Tibial artery (tissue), 4 donors: ENCODE measurements around the gene INPP4B.

Experiments used
- DNase-seq, 2 donors: peaks; one replicate each; pipeline ENCODE4 v3.0.0-alpha.2; 2019
- H3K27ac ChIP-seq, 2 donors: fragments of 200-600 bp; sonication (generic) in 1 of 2; 1 replicate in 1 of 2; 2 replicates in 1 of 2; pipeline ENCODE4 v1.5.1; 2018 to 2019; ENCODE audit warnings: mild to moderate bottlenecking in 1 of 2
- H3K27me3 ChIP-seq, 2 donors: fragments of 200-600 bp; sonication (generic) in 1 of 2; one replicate each; pipeline versions ENCODE4 v1.5.1 to v1.6.0; 2016 to 2019
- H3K36me3 ChIP-seq, 3 donors: fragments of 200-600 bp; sonication (generic) in 2 of 3; one replicate each; pipeline ENCODE4 v1.5.1; 2016 to 2019; ENCODE audit warnings: mild to moderate bottlenecking in 2 of 3
- H3K4me1 ChIP-seq, 4 donors: fragments of 200-600 bp; sonication (generic) in 2 of 4; 1 replicate in 3 of 4; 2 replicates in 1 of 4; pipeline ENCODE4 v1.5.1; 2016 to 2019
- H3K4me3 ChIP-seq, 2 donors: fragments of 200-600 bp; sonication (generic) in 1 of 2; 1 replicate in 1 of 2; 2 replicates in 1 of 2; pipeline ENCODE4 v1.5.1; 2018 to 2019; ENCODE audit warnings: mild to moderate bottlenecking in 2 of 2
- H3K9me3 ChIP-seq, 3 donors: fragments of 200-600 bp; sonication (generic) in 1 of 3; one replicate each; pipeline ENCODE4 v1.5.1; 2016 to 2019
- CTCF ChIP-seq, 2 experiments: fragments of 200-600 bp in 1 of 2; fragments of 450-650 bp in 1 of 2; IDR thresholded peaks; one replicate each; pipeline ENCODE4 v1.5.1; 2017 to 2019; ENCODE audit warnings: antibody characterized with exemption in 2 of 2, mild to moderate bottlenecking in 1 of 2, moderate library complexity in 1 of 2
- intact Hi-C: fragments of 100-400 bp; cut with DNase I; formaldehyde crosslinking; loops from one replicate; pipeline ENCODE4 v1.15.0; 2023; ENCODE audit warnings: low total_unique reads

INPP4B gene

GRCh38 chr4:142718981-142719380, 127.1 kb downstream of the INPP4B start:
- no peaks in the 10 kb centered on the region for H3K36me3 ChIP-seq
- H3K27ac ChIP-seq = no peak overlapping the region
- H3K27me3 ChIP-seq = no peaks in the 10 kb centered on the region
- H3K9me3 ChIP-seq = no peaks in the 10 kb centered on the region
- no peak overlapping the region for H3K4me3 ChIP-seq
- intact Hi-C loops = no loop called here
- no peaks in the 10 kb centered on the region for H3K4me1 ChIP-seq
- no peak for DNase-seq
- no peak for TF ChIP-seq CTCF (IDR thresholded peaks at IDR 0.05)

GRCh38 chr4:142715727-142716126, 130.4 kb downstream of the INPP4B start:
- no peaks in the 10 kb centered on the region for H3K4me1 ChIP-seq
- intact Hi-C loops = no loop called here
- no peak for TF ChIP-seq CTCF (IDR thresholded peaks at IDR 0.05)

GRCh38 chr4:142713282-142714030, 132.6 kb downstream of the INPP4B start:
- intact Hi-C loops = no loop called here
- Histone ChIP-seq H3K4me3 (no peak overlapping the region), H3K9me3 (peaks cover 0 to 1% (median 0%) of the 10 kb centered on the region in 3 donors), H3K27ac (no peak overlapping the region), H3K4me1 (no peaks in the 10 kb centered on the region), H3K27me3 (no peaks in the 10 kb centered on the region), H3K36me3 (no peaks in the 10 kb centered on the region)
- no peak for TF ChIP-seq CTCF (IDR thresholded peaks at IDR 0.05)
- no peak for DNase-seq

More at GRCh38 chr4:142715727-142716126, 130.4 kb downstream of the INPP4B start:
- Histone ChIP-seq H3K4me3 (no peak overlapping the region), H3K36me3 (no peaks in the 10 kb centered on the region), H3K27ac (no peak overlapping the region), H3K9me3 (no peaks in the 10 kb centered on the region), H3K27me3 (no peaks in the 10 kb centered on the region)
- no peak for DNase-seq

- H3K4me3 ChIP-seq = no peak overlapping the region
- H3K36me3 ChIP-seq = no peaks in the 10 kb centered on the region
- H3K9me3 ChIP-seq = peaks cover 0 to 3% (median 0%) of the 10 kb centered on the region in 3 donors
- no peak overlapping the region for H3K27ac ChIP-seq
- H3K4me1 ChIP-seq = no peaks in the 10 kb centered on the region
- H3K27me3 ChIP-seq = no peaks in the 10 kb centered on the region
- TF ChIP-seq CTCF (IDR thresholded peaks at IDR 0.05) = no peak
- no peak for DNase-seq
- intact Hi-C loops = no loop called here
Observed at GRCh38 chr4:142708231-142708630, 137.9 kb downstream of the INPP4B start.

- no peaks in the 10 kb centered on the region for H3K4me1 ChIP-seq
- H3K4me3 ChIP-seq = no peak overlapping the region
- H3K27me3 ChIP-seq = no peaks in the 10 kb centered on the region
- no peaks in the 10 kb centered on the region for H3K36me3 ChIP-seq
- H3K9me3 ChIP-seq = peaks cover 0 to 3% (median 0%) of the 10 kb centered on the region in 3 donors
- intact Hi-C loops = no loop called here
- no peak for DNase-seq
- H3K27ac ChIP-seq = no peak overlapping the region
- no peak for TF ChIP-seq CTCF (IDR thresholded peaks at IDR 0.05)
Observed at GRCh38 chr4:142707401-142707800, 138.7 kb downstream of the INPP4B start.
